H1 (cell line): ENCODE data around the gene SCGN. TPM values are rescaled to one million over a fixed set of nuclear protein-coding genes. Genes with fewer than 3 reads are reported as not detected.
A peak's percentile ranks its signal among the peaks of the same experiment; 100 is the strongest.

ENCODE experiments used
- CTCF ChIA-PET: fragments of 300-600 bp; sonication (Branson Sonifier 250); formaldehyde crosslinking; loops from one replicate; lab custom pipeline; 2021; ENCODE audit not compliant: partially characterized antibody; lab: Charles Lee
- POLR2A ChIA-PET: fragments of 300-600 bp; sonication (Branson Sonifier 250); formaldehyde crosslinking; loops from one replicate; lab custom pipeline; 2021; ENCODE audit warnings: inconsistent platforms; ENCODE audit not compliant: partially characterized antibody; lab: Charles Lee
- DNase-seq, 2 experiments: peaks; one replicate each; pipeline versions ENCODE4 v3.0.0 to v3.0.0-alpha.2; 2010 to 2022; ENCODE audit warnings: low spot score in 2 of 2, low read depth in 1 of 2, mixed read lengths in 1 of 2
- FAIRE-seq: peaks from 2 replicates; lab custom pipeline; 2011; peaks lifted over from hg19 to GRCh38; lab: Jason Lieb, UNC
- H2AFZ ChIP-seq: 2 replicates; pipeline ENCODE4 v1.8.1; 2012; ENCODE audit warnings: low read length, inconsistent platforms
- H2AK5ac ChIP-seq: 2 replicates; pipeline ENCODE4 v1.6.1; 2013; ENCODE audit warnings: low read depth, low read length
- H2BK120ac ChIP-seq: replicated peaks from 2 replicates; pipeline ENCODE3; 2013; ENCODE audit warnings: low read depth, low read length, inconsistent platforms
- H2BK12ac ChIP-seq: 2 replicates; pipeline ENCODE4 v1.6.1; 2013; ENCODE audit warnings: low read depth, low read length
- H2BK15ac ChIP-seq: 2 replicates; pipeline ENCODE4 v1.6.1; 2013; ENCODE audit warnings: low read length
- H2BK20ac ChIP-seq: 2 replicates; pipeline ENCODE4 v1.6.1; 2013; ENCODE audit warnings: low read length
- H2BK5ac ChIP-seq: 2 replicates; pipeline ENCODE4 v1.6.1; 2013; ENCODE audit warnings: low read depth, low read length
- H3K14ac ChIP-seq: 2 replicates; pipeline ENCODE4 v1.6.1; 2013; ENCODE audit warnings: inconsistent platforms; ENCODE audit not compliant: insufficient read length
- H3K18ac ChIP-seq: 2 replicates; pipeline ENCODE4 v1.6.1; 2013; ENCODE audit warnings: low read length; ENCODE audit errors: extremely low read depth
- H3K23ac ChIP-seq: 2 replicates; pipeline ENCODE4 v1.6.1; 2013; ENCODE audit warnings: inconsistent platforms; ENCODE audit not compliant: insufficient read length
- H3K23me2 ChIP-seq: 2 replicates; pipeline ENCODE4 v1.6.1; 2013; ENCODE audit warnings: low read depth, low read length
- H3K27ac ChIP-seq: 2 replicates; pipeline ENCODE4 v1.6.1; 2011; ENCODE audit warnings: low read depth, low read length, inconsistent platforms
- H3K27me3 ChIP-seq, 4 experiments: replicated peaks in 1 of 4; 1 replicate in 1 of 4; 2 replicates in 3 of 4; pipeline versions ENCODE4 v1.6.1 to v1.8.1; 2011 to 2013; ENCODE audit warnings: low read length in 3 of 4, mild to moderate bottlenecking in 3 of 4, inconsistent platforms in 2 of 4, mixed read lengths in 2 of 4, moderate library complexity in 1 of 4; ENCODE audit not compliant: control insufficient read depth in 3 of 4, insufficient read depth in 3 of 4; ENCODE audit errors: extremely low read depth in 1 of 4
- H3K36me3 ChIP-seq, 4 experiments: 2 replicates each; pipeline versions ENCODE4 v1.6.1 to v1.8.1; 2011 to 2013; ENCODE audit warnings: mild to moderate bottlenecking in 4 of 4, low read length in 3 of 4, moderate library complexity in 2 of 4, control low read depth in 1 of 4, inconsistent platforms in 1 of 4; ENCODE audit not compliant: insufficient read depth in 4 of 4, control insufficient read depth in 2 of 4
- H3K4ac ChIP-seq: replicated peaks from 2 replicates; pipeline ENCODE3; 2013; ENCODE audit warnings: low read length, low read depth, mixed read lengths, inconsistent platforms; ENCODE audit not compliant: insufficient read length
- H3K4me1 ChIP-seq, 4 experiments: replicated peaks in 1 of 4; 1 replicate in 1 of 4; 2 replicates in 3 of 4; pipeline versions ENCODE4 v1.6.1 to v1.8.1; 2011 to 2013; ENCODE audit warnings: low read length in 3 of 4, inconsistent platforms in 2 of 4, mixed read lengths in 1 of 4; ENCODE audit not compliant: insufficient read depth in 4 of 4, control insufficient read depth in 3 of 4
- H3K4me2 ChIP-seq, 2 experiments: 2 replicates each; pipeline versions ENCODE4 v1.6.1 to v1.8.1; 2011 to 2013; ENCODE audit warnings: low read depth in 2 of 2, low read length in 2 of 2, control low read depth in 1 of 2, inconsistent platforms in 1 of 2, mild to moderate bottlenecking in 1 of 2; ENCODE audit not compliant: insufficient read depth in 1 of 2
- H3K4me3 ChIP-seq, 4 experiments: fragments of 200-600, 300-600 bp in 1 of 4; sonication (generic), shearing (Covaris generic), sonication (Bioruptor Twin) in 1 of 4; 2 replicates each; pipeline versions ENCODE4 v1.5.1 to v1.8.1; 2011 to 2016; ENCODE audit warnings: low read length in 4 of 4, low read depth in 3 of 4, control low read depth in 2 of 4, inconsistent platforms in 2 of 4, mild to moderate bottlenecking in 2 of 4, mixed read lengths in 1 of 4, moderate library complexity in 1 of 4; ENCODE audit not compliant: insufficient read depth in 2 of 4; ENCODE audit errors: extremely low read depth in 1 of 4
- H3K56ac ChIP-seq: replicated peaks from 2 replicates; pipeline ENCODE3; 2013; ENCODE audit warnings: low read depth, mild to moderate bottlenecking, mixed read lengths, low read length, inconsistent platforms; ENCODE audit not compliant: insufficient read length
- H3K79me1 ChIP-seq: 2 replicates; pipeline ENCODE4 v1.6.1; 2013; ENCODE audit warnings: low read depth, low read length, control low read depth
- H3K79me2 ChIP-seq, 2 experiments: 2 replicates each; pipeline versions ENCODE4 v1.6.1 to v1.8.1; 2012 to 2013; ENCODE audit warnings: low read length in 2 of 2, mild to moderate bottlenecking in 2 of 2, inconsistent platforms in 1 of 2; ENCODE audit not compliant: insufficient read depth in 2 of 2, control insufficient read depth in 1 of 2
- H3K9ac ChIP-seq, 4 experiments: replicated peaks in 1 of 4; 1 replicate in 1 of 4; 2 replicates in 3 of 4; pipeline versions ENCODE4 v1.6.1 to v1.8.1; 2011 to 2013; ENCODE audit warnings: low read depth in 3 of 4, low read length in 3 of 4, control low read depth in 2 of 4, mild to moderate bottlenecking in 2 of 4, moderate library complexity in 2 of 4, inconsistent platforms in 1 of 4; ENCODE audit errors: extremely low read depth in 1 of 4
- H3K9me3 ChIP-seq, 2 experiments: 2 replicates each; pipeline versions ENCODE4 v1.6.1 to v1.8.1; 2012 to 2013; ENCODE audit warnings: mild to moderate bottlenecking in 2 of 2, moderate library complexity in 2 of 2, control low read depth in 1 of 2, inconsistent platforms in 1 of 2, low read depth in 1 of 2, low read length in 1 of 2, mixed read lengths in 1 of 2; ENCODE audit not compliant: insufficient read depth in 2 of 2
- H4K20me1 ChIP-seq, 2 experiments: replicated peaks in 1 of 2; 2 replicates each; pipeline versions ENCODE3 to v1.8.1; 2011 to 2013; ENCODE audit warnings: inconsistent platforms in 2 of 2, low read length in 2 of 2, mild to moderate bottlenecking in 1 of 2; ENCODE audit not compliant: insufficient read depth in 2 of 2, control insufficient read depth in 1 of 2
- H4K5ac ChIP-seq: 2 replicates; pipeline ENCODE4 v1.6.1; 2013; ENCODE audit warnings: low read length, low read depth, mixed read lengths, inconsistent platforms; ENCODE audit not compliant: insufficient read length
- H4K8ac ChIP-seq: 2 replicates; pipeline ENCODE4 v1.8.0; 2013; ENCODE audit warnings: mild to moderate bottlenecking, moderate library complexity, low read length, inconsistent platforms; ENCODE audit not compliant: insufficient read depth; ENCODE audit errors: extremely low read depth
- H4K91ac ChIP-seq: replicated peaks from 2 replicates; pipeline ENCODE3; 2013; ENCODE audit warnings: low read length, mixed read lengths, inconsistent platforms; ENCODE audit not compliant: insufficient read length
- ATF2 ChIP-seq: IDR thresholded peaks from 2 replicates; pipeline ENCODE4 v1.6.1; 2012; ENCODE audit warnings: low read length, inconsistent platforms
- RAD21 ChIP-seq, 2 experiments: IDR thresholded peaks in 1 of 2; conservative IDR thresholded peaks in 1 of 2; 2 replicates each; pipeline ENCODE4 v1.6.1; 2011; ENCODE audit warnings: low read depth in 2 of 2, low read length in 2 of 2, improper control_type of control experiment in 1 of 2, inconsistent platforms in 1 of 2, mild to moderate bottlenecking in 1 of 2, moderate library complexity in 1 of 2
- RFX5 ChIP-seq: IDR thresholded peaks from 2 replicates; pipeline ENCODE4 v1.6.1; 2011; ENCODE audit warnings: low read depth, low read length, improper control_type of control experiment, borderline replicate concordance
- RNF2 ChIP-seq: fragments of 200-900, 300-1000 bp; sonication (generic); IDR thresholded peaks from 2 replicates; pipeline ENCODE4 v1.7.1; 2016; ENCODE audit warnings: borderline replicate concordance, low read depth, mild to moderate bottlenecking, antibody characterized with exemption, low read length; ENCODE audit not compliant: poor library complexity, severe bottlenecking; ENCODE audit errors: missing control alignments
- USF2 ChIP-seq: IDR thresholded peaks from 2 replicates; pipeline ENCODE4 v1.6.1; 2011; ENCODE audit warnings: low read length, improper control_type of control experiment
- WGBS, 2 experiments: shearing (Covaris generic) in 1 of 2; methylation state at CpG; one replicate each; pipeline versions ENCODE4 v1.1.6 to v1.1.7; 2013 to 2015; ENCODE audit warnings: low lambda C conversion rate in 2 of 2, mixed read lengths in 2 of 2, inconsistent platforms in 1 of 2, low coverage in 1 of 2, missing lambda C conversion rate in 1 of 2; ENCODE audit not compliant: insufficient replicate concordance in 2 of 2, insufficient coverage in 1 of 2, insufficient read length in 1 of 2; ENCODE audit errors: extremely low coverage in 1 of 2, missing lambda C conversion rate in 1 of 2; 5-methylcytosine and 5-hydroxymethylcytosine counted together
- polyA plus RNA-seq, 7 experiments: library from polyadenylated mRNA; depleted of rRNA in 3 of 7; stranded (reverse) in 5 of 7; unstranded in 2 of 7; fragments of >200 nt in 5 of 7; fragments of 200-250 nt in 2 of 7; gene quantifications; 1 replicate in 5 of 7; 2 replicates in 1 of 7; 4 replicates in 1 of 7; pipeline versions ENCODE4 v1.2.1 to v1.2.3, GENCODE V29; 2011 to 2013; ENCODE audit warnings: missing spikeins in 2 of 7, mixed read lengths in 2 of 7
- total RNA-seq: library from RNA; stranded (reverse); fragmentation: NEBNext Ultra II Directional; extraction: Animal tissue kit (Norgen Biotek cat#: 25700); gene quantifications from 2 replicates; pipeline ENCODE4 v1.2.1, GENCODE V29; 2021

SCGN gene
- total and polyA plus RNA-seq, 2 of the 8 experiments (the other 6 are each of a cell fraction or from before 2014, with no cell fraction given), result not detected

GRCh38 chr6:25614052-25614451 lies 38.0 kb upstream of the SCGN start:
- Histone ChIP-seq H3K79me2 (no peaks in the 10 kb centered on the region), H3K14ac (no peak overlapping the region), H2AK5ac (no peak overlapping the region), H2BK12ac (no peak overlapping the region), H2BK15ac (no peak overlapping the region), H2BK120ac (no peak overlapping the region), H3K4me2 (no peak overlapping the region), H3K27ac (no peak overlapping the region), H3K18ac (no peak overlapping the region), H3K9me3 (no peaks in the 10 kb centered on the region), H3K56ac (no peak overlapping the region), H3K27me3 (peaks cover 0 to 1% (median 0%) of the 10 kb centered on the region in 4 experiments; a peak in 1 of 7 replicates), H2AFZ (no peak overlapping the region), H3K23ac (no peak overlapping the region), H3K4ac (no peak overlapping the region), H3K23me2 (no peaks in the 10 kb centered on the region), H3K79me1 (no peaks in the 10 kb centered on the region), H3K4me1 (no peaks in the 10 kb centered on the region), H2BK20ac (no peak overlapping the region), H4K91ac (no peak overlapping the region), H4K8ac (no peak overlapping the region), H4K5ac (no peak overlapping the region), H4K20me1 (no peaks in the 10 kb centered on the region), H3K9ac (no peak overlapping the region), H3K36me3 (peaks cover 0 to 5% (median 1%) of the 10 kb centered on the region in 4 experiments; a peak in 3 of 8 replicates), H3K4me3 (no peak overlapping the region), H2BK5ac (no peak overlapping the region)
- 87% methylated on average over 4 of the region's 4 CpGs; no CpG with 5 or more reads in 1 of the 2 experiments for WGBS, 2 experiments
- TF ChIP-seq ATF2 (no peak), RFX5 (no peak), RNF2 (no peak), RAD21 (IDR thresholded peaks at IDR 0.05 in 1 of 2, conservative IDR thresholded peaks at IDR 0.05 in 1 of 2; ENCODE audit: low read depth in 2 of 2, low read length in 2 of 2) (peak in 1 of 2 experiments; percentile 28; a peak in 1 of 4 replicates), USF2 (no peak)
- ChIA-PET POLR2A (no interaction called here), CTCF (interaction anchor here (0.6 to 2.8 kb wide), 4 partner anchors 12 to 104 kb away, joined by 3 to 6 read pairs (median 3); no protein-coding TSS in a partner anchor)
- no peak for FAIRE-seq
- no peak for DNase-seq
